Measurements from ENCODE around the gene ZNF573. TPM values are rescaled to one million over a fixed set of nuclear protein-coding genes. Genes with fewer than 3 reads are reported as not detected.
"Not testable (repeated sequence)": the region's sequence is repeated elsewhere in the genome, so short reads cannot be mapped to it uniquely, and the experiment has no call there.

The ZNF573 gene
- total RNA-seq: 10 to 100 TPM; 31.1 to 37.8 TPM
- 10 to 100 TPM in 2 of 3 donors, 1 to 10 TPM in 1; 6.7 to 14.0 (median 13.6) TPM for polyA plus RNA-seq
- 11.8 to 24.1 (median 17.1) reads per million in 6 experiments for total RNA-seq

DNA sequence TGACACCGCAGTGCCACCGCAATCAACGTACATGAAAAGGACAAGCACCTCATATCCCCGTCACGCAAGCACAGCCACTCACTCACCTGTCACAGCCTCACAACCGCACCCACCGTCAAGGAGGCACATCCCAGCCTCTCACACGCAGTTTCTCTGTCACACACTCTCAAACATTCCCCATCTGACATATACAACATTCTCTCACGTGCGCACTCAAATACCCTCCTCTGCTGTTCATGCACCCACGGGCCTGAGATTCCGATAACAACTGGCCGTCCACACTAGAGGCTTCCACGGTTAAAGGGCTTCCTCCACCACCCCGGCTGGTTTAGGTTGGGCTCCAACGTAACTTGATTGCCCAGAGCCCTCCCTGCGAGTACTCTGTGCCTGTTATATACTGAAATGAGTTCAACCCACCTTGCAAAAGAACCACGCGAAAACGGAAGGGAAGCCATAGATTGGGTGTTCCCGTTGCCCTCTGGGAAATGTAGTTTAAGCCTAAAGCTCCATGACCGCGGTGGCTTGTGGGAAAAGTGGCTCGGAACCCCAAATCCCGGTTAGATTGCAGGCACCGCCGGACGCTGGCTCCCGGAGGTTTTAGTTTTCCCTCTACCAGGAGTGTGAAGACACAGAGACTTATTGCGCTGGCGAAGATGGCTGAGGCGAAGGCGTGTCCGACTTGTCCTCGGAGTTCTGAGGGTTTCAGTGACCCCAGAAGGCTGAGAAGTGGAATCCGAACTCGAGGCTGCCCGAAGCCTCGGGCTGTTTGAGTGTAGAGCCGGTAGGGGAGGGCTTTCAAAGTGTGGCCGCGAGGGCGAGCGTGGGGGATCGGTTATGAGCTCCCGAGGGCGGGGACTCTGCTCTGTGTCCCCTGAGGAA, at the start of gene ZNF573:
Gene ZNF573 (minus strand): TSS at position 460 of the 879 bp plus-strand sequence. CDS start 5,857 bp downstream, outside the sequence.
- peaks cover 17 to 40% (median 20%) of the 10 kb centered on the region in 3 donors for H3K36me3 Mint-ChIP-seq
- peak; percentile 67 to 97 (median 94) for DNase-seq
- H3K27me3 Mint-ChIP-seq: peaks cover 0 to 3% (median 0%) of the 10 kb centered on the region in 5 donors
- H3K4me3 Mint-ChIP-seq: peak within 1 kb of the TSS; percentile 91 to 100 (median 95)
- H3K27ac Mint-ChIP-seq: peak within 1 kb of the TSS; percentile 96 to 100 (median 98)
- POLR2A ChIA-PET: interaction anchor here (0.6 to 1.6 kb wide), 10 partner anchors 9 to 1792 kb away, joined by 3 to 15 read pairs (median 4); partner anchors contain the start of genes WDR87, ZNF527, ZNF540 and ZNF565
- peaks cover 18 to 51% (median 41%) of the 10 kb centered on the region in 4 donors for H3K4me1 Mint-ChIP-seq
- peaks cover 0 to 44% (median 22%) of the 10 kb centered on the region in 9 donors for H3K9me3 Mint-ChIP-seq
- peak; percentile 86 to 90 for ATAC-seq

- ATAC-seq (peak; percentile 78 to 88), DNase-seq (peak in 8 of 10 donors; percentile 20 to 82 (median 37))
- Mint-ChIP-seq H3K36me3 (peaks cover 18 to 55% (median 28%) of the 10 kb centered on the region in 3 donors), H3K4me1 (peaks cover 0 to 5% (median under 1%) of the 10 kb centered on the region in 4 donors), H3K9me3 (peaks cover 5 to 86% (median 59%) of the 10 kb centered on the region in 9 donors), H3K27me3 (peaks cover 18 to 52% (median 29%) of the 10 kb centered on the region in 5 donors), H3K27ac (peak overlapping the region in 6 of 10 donors; percentile 24 to 83 (median 74)), H3K4me3 (peak overlapping the region in 9 of 10 donors; percentile 28 to 84 (median 55))
- POLR2A ChIA-PET: no interaction called here
Observed at GRCh38 chr19:37817180-37817981, 38.0 kb upstream of the ZNF573 start.

- H3K36me3 Mint-ChIP-seq: peaks cover 15 to 46% (median 27%) of the 10 kb centered on the region in 3 donors
- not testable (repeated sequence) for DNase-seq, H3K4me1 Mint-ChIP-seq
Observed at GRCh38 chr19:37815611-37816010, 36.2 kb upstream of the ZNF573 start.

GRCh38 chr19:37813340-37813739, 34.0 kb upstream of the ZNF573 start:
- peaks cover 11 to 36% (median 20%) of the 10 kb centered on the region in 3 donors for H3K36me3 Mint-ChIP-seq
- POLR2A ChIA-PET: no interaction called here
- H3K4me1 Mint-ChIP-seq: peaks cover 0 to 5% (median under 1%) of the 10 kb centered on the region in 4 donors
- peaks cover 0 to 82% (median 45%) of the 10 kb centered on the region in 9 donors for H3K9me3 Mint-ChIP-seq
- ATAC-seq: no peak
- H3K27ac Mint-ChIP-seq: no peak overlapping the region
- DNase-seq: no peak
- peaks cover 9 to 31% (median 16%) of the 10 kb centered on the region in 5 donors for H3K27me3 Mint-ChIP-seq
- H3K4me3 Mint-ChIP-seq: no peak overlapping the region

More at GRCh38 chr19:37815611-37816010, 36.2 kb upstream of the ZNF573 start:
- POLR2A ChIA-PET, ATAC-seq, H3K4me3 Mint-ChIP-seq, H3K27ac Mint-ChIP-seq: not testable (repeated sequence)
- H3K27me3 Mint-ChIP-seq: peaks cover 14 to 48% (median 27%) of the 10 kb centered on the region in 5 donors
- H3K9me3 Mint-ChIP-seq: peaks cover 0 to 84% (median 55%) of the 10 kb centered on the region in 9 donors

GRCh38 chr19:37809366-37809765, 30.0 kb upstream of the ZNF573 start:
- Mint-ChIP-seq H3K4me3 (no peak overlapping the region), H3K36me3 (peaks cover 0 to 43% (median 20%) of the 10 kb centered on the region in 3 donors), H3K27me3 (peaks cover 0 to 3% (median 0%) of the 10 kb centered on the region in 5 donors), H3K27ac (no peak overlapping the region), H3K4me1 (no peaks in the 10 kb centered on the region), H3K9me3 (peaks cover 15 to 81% (median 52%) of the 10 kb centered on the region in 9 donors)
- ATAC-seq: no peak
- POLR2A ChIA-PET: no interaction called here
- DNase-seq: no peak

DNA sequence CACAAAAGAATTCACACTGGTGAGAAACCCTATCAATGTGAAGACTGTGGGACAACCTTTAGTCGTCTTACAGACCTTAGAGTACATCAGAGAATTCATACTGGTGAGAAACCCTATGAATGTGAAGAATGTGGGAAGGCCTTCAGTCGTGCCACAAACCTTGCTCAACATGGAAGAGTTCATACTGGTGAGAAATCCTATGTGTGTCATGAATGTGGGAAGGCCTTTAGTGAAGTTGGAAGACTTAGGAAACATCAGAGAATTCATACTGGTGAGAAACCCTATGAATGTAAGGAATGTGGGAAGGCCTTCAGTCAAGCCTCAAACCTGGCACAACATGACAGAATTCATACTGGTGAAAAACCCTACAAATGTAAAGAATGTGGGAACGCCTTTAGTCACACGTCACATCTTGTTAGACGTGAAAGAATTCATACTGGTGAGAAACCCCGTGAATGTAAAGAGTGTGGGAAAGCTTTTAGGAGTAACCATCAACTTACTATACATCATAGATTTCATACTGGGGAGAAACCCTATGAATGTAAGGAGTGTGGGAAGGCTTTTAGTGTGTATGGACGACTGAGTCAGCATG, 24.0 kb upstream of the ZNF573 start:
- H3K36me3 Mint-ChIP-seq: peaks cover 0 to 70% (median 35%) of the 10 kb centered on the region in 3 donors

DNA sequence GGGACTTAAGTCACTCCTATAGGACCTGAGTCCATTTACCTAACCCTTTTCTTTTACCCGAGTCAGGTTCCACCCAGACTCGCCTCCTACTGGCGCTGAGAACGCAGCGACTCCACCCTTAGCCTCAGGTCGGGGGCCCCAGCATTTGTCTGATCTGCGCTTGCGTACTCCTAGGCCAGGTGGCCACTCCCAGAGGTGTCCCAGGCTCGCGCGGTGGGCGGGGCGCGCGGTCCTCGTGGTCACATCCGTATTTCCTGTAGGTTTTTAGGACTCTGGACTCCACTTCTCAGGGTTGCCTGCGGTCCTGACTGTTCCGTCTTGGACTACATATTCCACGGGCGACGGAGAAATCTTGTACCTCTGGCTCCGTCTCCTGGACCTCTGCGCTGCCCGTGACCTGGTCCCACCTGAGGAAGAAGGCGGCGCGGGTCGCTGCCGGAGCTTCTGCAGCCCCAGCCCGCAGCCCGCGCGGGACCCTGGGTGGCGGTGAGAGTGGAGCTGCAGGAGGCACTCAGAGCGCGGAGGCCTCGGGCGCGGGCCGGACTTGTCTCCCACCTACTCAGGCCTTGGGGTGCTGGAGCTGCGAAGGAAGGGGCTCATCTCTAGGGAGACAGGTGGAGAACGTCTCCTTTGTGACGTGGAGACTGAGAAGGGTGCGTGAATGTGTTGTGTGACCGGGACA, 11.0 kb upstream of the ZNF573 start:
- Mint-ChIP-seq H3K9me3 (peaks cover 20 to 83% (median 49%) of the 10 kb centered on the region in 9 donors), H3K27ac (no peak overlapping the region), H3K4me1 (no peaks in the 10 kb centered on the region), H3K36me3 (peaks cover 0 to 52% (median 50%) of the 10 kb centered on the region in 3 donors), H3K4me3 (no peak overlapping the region), H3K27me3 (peaks cover 0 to 13% (median 6%) of the 10 kb centered on the region in 5 donors)
- POLR2A ChIA-PET: no interaction called here
- ATAC-seq (no peak), DNase-seq (no peak)

More for the DNA sequence above, 24.0 kb upstream of the ZNF573 start:
- no peak overlapping the region for H3K27ac Mint-ChIP-seq
- DNase-seq: no peak
- POLR2A ChIA-PET: no interaction called here
- no peaks in the 10 kb centered on the region for H3K27me3 Mint-ChIP-seq
- ATAC-seq: no peak
- H3K4me1 Mint-ChIP-seq: no peaks in the 10 kb centered on the region
- H3K4me3 Mint-ChIP-seq: no peak overlapping the region
- H3K9me3 Mint-ChIP-seq: peaks cover 38 to 96% (median 69%) of the 10 kb centered on the region in 9 donors

DNA sequence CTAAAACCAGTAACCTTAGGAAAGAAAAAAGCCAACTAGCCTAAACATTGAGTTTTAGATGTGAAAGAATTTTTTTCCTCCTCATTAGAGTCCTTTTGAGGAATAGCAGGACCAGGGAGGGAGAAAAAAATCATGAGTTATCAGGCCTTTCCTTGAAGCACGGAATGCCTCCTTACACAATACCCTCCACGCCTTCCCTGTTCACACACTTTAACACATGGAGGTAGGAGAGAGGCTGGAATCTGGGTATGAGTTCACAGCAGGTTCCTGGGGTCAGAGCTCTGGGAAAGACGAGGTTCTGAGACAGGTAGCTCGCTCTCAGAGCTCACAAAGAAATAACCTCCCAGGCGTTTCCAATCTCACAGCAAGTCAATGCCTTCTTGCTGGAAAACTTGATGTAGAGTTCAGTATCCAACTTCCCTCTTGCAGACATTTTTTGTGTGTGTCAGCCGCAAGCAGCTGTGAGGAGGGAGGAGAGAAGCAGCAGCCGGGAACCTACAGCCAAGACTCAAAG, 716 bp downstream of the ZNF573 start:
- peak overlapping the region; percentile 91 to 100 (median 95) for H3K4me3 Mint-ChIP-seq
- peaks cover 18 to 53% (median 43%) of the 10 kb centered on the region in 4 donors for H3K4me1 Mint-ChIP-seq
- POLR2A ChIA-PET: interaction anchor here (0.9 to 1.6 kb wide), 2 partner anchors 914 to 1564 kb away, joined by 3 to 4 read pairs; partner anchors contain the start of gene ZNF565
- ATAC-seq (peak in 1 of 2 donors; percentile 0), DNase-seq (no peak)
- peak overlapping the region; percentile 96 to 100 (median 98) for H3K27ac Mint-ChIP-seq
- H3K36me3 Mint-ChIP-seq: peaks cover 22 to 44% (median 23%) of the 10 kb centered on the region in 3 donors
- H3K9me3 Mint-ChIP-seq: peaks cover 0 to 48% (median 22%) of the 10 kb centered on the region in 9 donors
- H3K27me3 Mint-ChIP-seq: peaks cover 0 to 3% (median 0%) of the 10 kb centered on the region in 5 donors

GRCh38 chr19:37770985-37771384, 8.4 kb downstream of the ZNF573 start:
- no peak overlapping the region for H3K4me3 Mint-ChIP-seq
- H3K27ac Mint-ChIP-seq: peak overlapping the region in 1 of 10 donors; percentile 2
- H3K9me3 Mint-ChIP-seq: peaks cover 7 to 62% (median 27%) of the 10 kb centered on the region in 9 donors
- POLR2A ChIA-PET: interaction anchor here (0.6 kb wide), 1 partner anchor 277 kb away, joined by 3 read pairs; no protein-coding TSS in a partner anchor
- ATAC-seq (no peak), DNase-seq (no peak)
- H3K4me1 Mint-ChIP-seq: peaks cover 9 to 15% (median 12%) of the 10 kb centered on the region in 4 donors
- H3K27me3 Mint-ChIP-seq: no peaks in the 10 kb centered on the region
- peaks cover 51 to 82% (median 80%) of the 10 kb centered on the region in 3 donors for H3K36me3 Mint-ChIP-seq

GRCh38 chr19:37763488-37763887, 15.9 kb downstream of the ZNF573 start:
- DNase-seq: no peak
- peaks cover 0 to 3% (median under 1%) of the 10 kb centered on the region in 4 donors for H3K4me1 Mint-ChIP-seq
- POLR2A ChIA-PET: no interaction called here
- H3K27me3 Mint-ChIP-seq: no peaks in the 10 kb centered on the region
- peaks cover 2 to 53% (median 19%) of the 10 kb centered on the region in 9 donors for H3K9me3 Mint-ChIP-seq
- H3K27ac Mint-ChIP-seq: no peak overlapping the region
- no peak overlapping the region for H3K4me3 Mint-ChIP-seq
- H3K36me3 Mint-ChIP-seq: peaks cover 46 to 88% (median 84%) of the 10 kb centered on the region in 3 donors
- no peak for ATAC-seq

GRCh38 chr19:37757683-37758082, 21.7 kb downstream of the ZNF573 start:
- ATAC-seq, DNase-seq, H3K4me3 Mint-ChIP-seq, H3K4me1 Mint-ChIP-seq, H3K27me3 Mint-ChIP-seq, POLR2A ChIA-PET, H3K27ac Mint-ChIP-seq: not testable (repeated sequence)
- H3K9me3 Mint-ChIP-seq: peaks cover 4 to 64% (median 17%) of the 10 kb centered on the region in 9 donors
- H3K36me3 Mint-ChIP-seq: peaks cover 40 to 79% (median 77%) of the 10 kb centered on the region in 3 donors
